GM12878 (cell line): ENCODE data around the gene CTR9. TPM values are rescaled to one million over a fixed set of nuclear protein-coding genes. Genes with fewer than 3 reads are reported as not detected.

Source experiments
- BHLHE40 ChIP-seq, 2 experiments: fragments of 450-650 bp in 1 of 2; IDR thresholded peaks; 2 replicates each; pipeline ENCODE4 v1.6.1; 2011 to 2017; ENCODE audit warnings: low read depth in 2 of 2, borderline replicate concordance in 1 of 2, improper control_type of control experiment in 1 of 2, low read length in 1 of 2, mild to moderate bottlenecking in 1 of 2
- BRCA1 ChIP-seq: IDR thresholded peaks from 2 replicates; pipeline ENCODE4 v1.6.1; 2011; ENCODE audit warnings: low read depth, low read length, improper control_type of control experiment
- DPF2 ChIP-seq: fragments of 450-650 bp; IDR thresholded peaks from 2 replicates; pipeline ENCODE4 v1.6.1; 2017; ENCODE audit warnings: mild to moderate bottlenecking
- FOXM1 ChIP-seq: IDR thresholded peaks from 2 replicates; pipeline ENCODE4 v1.6.1; 2012; ENCODE audit warnings: low read depth, mild to moderate bottlenecking, inconsistent platforms, low read length, moderate library complexity
- LARP7 ChIP-seq: fragments of 450-650 bp; IDR thresholded peaks from 2 replicates; pipeline ENCODE4 v1.6.1; 2017; ENCODE audit warnings: mild to moderate bottlenecking
- MTA2 ChIP-seq: fragments of 450-650 bp; IDR thresholded peaks from 2 replicates; pipeline ENCODE4 v1.6.1; 2016; ENCODE audit warnings: low read depth, mild to moderate bottlenecking, moderate library complexity
- NFYA ChIP-seq: IDR thresholded peaks from 2 replicates; pipeline ENCODE4 v1.6.1; 2011; ENCODE audit warnings: low read depth, mild to moderate bottlenecking, low read length, improper control_type of control experiment, borderline replicate concordance
- NR2F1 ChIP-seq: fragments of 450-650 bp; conservative IDR thresholded peaks from 2 replicates; pipeline ENCODE4 v1.6.1; 2017; ENCODE audit warnings: mild to moderate bottlenecking
- POLR2A ChIP-seq: IDR thresholded peaks from 2 replicates; pipeline ENCODE4 v1.6.1; 2011; ENCODE audit warnings: low read depth, mild to moderate bottlenecking, low read length
- RAD51 ChIP-seq: fragments of 450-650 bp; IDR thresholded peaks from 2 replicates; pipeline ENCODE4 v1.6.1; 2016; ENCODE audit warnings: moderate library complexity, mild to moderate bottlenecking, inconsistent platforms
- TCF7 ChIP-seq: IDR thresholded peaks from 2 replicates; pipeline ENCODE4 v1.6.1; 2014; ENCODE audit warnings: antibody characterized with exemption, borderline replicate concordance
- ZNF207 ChIP-seq: fragments of 450-650 bp; IDR thresholded peaks from 2 replicates; pipeline ENCODE4 v1.6.1; 2014; ENCODE audit warnings: antibody characterized with exemption, mild to moderate bottlenecking, borderline replicate concordance
- polyA plus RNA-seq, 11 experiments: library from polyadenylated mRNA; depleted of rRNA in 4 of 11; unstranded in 6 of 11; stranded (reverse) in 5 of 11; fragments of >200 nt; fragmentation: Nextera tagmentation in 4 of 11; fragmentation: Illumina TruSeq in 1 of 11; extraction: Ambion mirVana in 4 of 11; extraction: Trizol in 1 of 11; gene quantifications; 1 replicate in 1 of 11; 2 replicates in 10 of 11; pipeline versions ENCODE4 v1.2.1 to v1.2.3, GENCODE V29; 2011 to 2016; ENCODE audit warnings: inconsistent platforms in 2 of 11, missing spikeins in 2 of 11, low read depth in 1 of 11
- total RNA-seq, 4 experiments: library from RNA; depleted of rRNA in 3 of 4; stranded (reverse); fragments of >200 nt in 3 of 4; fragmentation: Illumina TruSeq in 1 of 4; extraction: Trizol in 1 of 4; gene quantifications; 2 replicates each; pipeline versions ENCODE4 v1.2.1 to v1.2.3, GENCODE V29; 2013 to 2021
- TF ChIP-seq, protein P1 (sequence below): fragments of 450-650 bp; formaldehyde crosslinking; IDR thresholded peaks from 2 replicates; pipeline ENCODE4 v1.5.0; 2022; ENCODE audit warnings: mild to moderate bottlenecking, missing genetic modification characterization
- TF ChIP-seq, protein P2 (sequence below): fragments of 450-650 bp; IDR thresholded peaks from 2 replicates; pipeline ENCODE4 v1.6.1; 2016; ENCODE audit warnings: mild to moderate bottlenecking
- TF ChIP-seq, protein P3 (sequence below): IDR thresholded peaks from 2 replicates; pipeline ENCODE4 v1.6.1; 2012; ENCODE audit warnings: low read depth, low read length, improper control_type of control experiment
- TF ChIP-seq, protein P4 (sequence below), 3 experiments: IDR thresholded peaks in 2 of 3; conservative IDR thresholded peaks in 1 of 3; 2 replicates each; pipeline ENCODE4 v1.5.1; 2011; ENCODE audit warnings: low read depth in 3 of 3, low read length in 3 of 3, mild to moderate bottlenecking in 3 of 3, control low read depth in 2 of 3, moderate library complexity in 2 of 3, inconsistent platforms in 1 of 3, mixed read lengths in 1 of 3; ENCODE audit not compliant: control insufficient read depth in 2 of 3, insufficient read depth in 1 of 3; ENCODE audit errors: extremely low read depth in 1 of 3
- TF ChIP-seq, protein P5 (sequence below): fragments of 150-350 bp; IDR thresholded peaks from 2 replicates; pipeline ENCODE4 v1.6.1; 2016; ENCODE audit warnings: low read depth, low read length

Gene CTR9
- total and polyA plus RNA-seq, 10 of the 15 experiments (the other 5 are each of a cell fraction or from before 2014, with no cell fraction given): 13.9 to 54.9 (median 28.9) TPM

DNA sequence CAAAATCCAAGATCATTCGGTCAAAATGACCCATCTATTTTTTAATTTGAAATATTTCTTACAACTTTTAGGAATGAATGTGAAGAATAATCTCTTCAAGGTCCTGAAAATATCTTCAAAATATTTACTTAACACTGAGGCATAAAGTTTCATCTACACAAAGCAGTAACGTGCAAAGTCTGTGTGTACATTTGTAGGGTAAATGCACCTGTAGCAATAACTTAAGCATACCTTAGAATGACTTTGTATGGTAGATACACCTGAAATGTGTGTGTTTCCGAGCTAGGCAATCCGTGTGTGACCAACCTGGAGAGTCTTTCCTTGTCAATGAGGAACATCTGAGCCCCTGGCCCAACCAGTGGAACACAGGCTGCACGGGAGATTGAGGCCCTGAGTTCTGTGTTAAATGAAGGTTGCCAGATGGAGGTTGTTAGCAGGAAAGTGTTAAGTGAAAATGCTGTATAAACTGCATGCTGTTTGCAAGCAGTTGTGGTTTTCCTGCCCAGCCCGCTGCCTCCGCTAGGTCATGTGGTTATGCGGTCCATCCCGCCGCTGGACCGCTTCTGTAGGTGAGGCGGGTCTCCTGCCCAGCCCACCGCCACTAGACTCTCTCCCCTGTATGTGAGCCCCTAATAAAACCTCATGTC lies 7.6 kb upstream of the CTR9 start (continued):
- TF ChIP-seq, protein P1, sequence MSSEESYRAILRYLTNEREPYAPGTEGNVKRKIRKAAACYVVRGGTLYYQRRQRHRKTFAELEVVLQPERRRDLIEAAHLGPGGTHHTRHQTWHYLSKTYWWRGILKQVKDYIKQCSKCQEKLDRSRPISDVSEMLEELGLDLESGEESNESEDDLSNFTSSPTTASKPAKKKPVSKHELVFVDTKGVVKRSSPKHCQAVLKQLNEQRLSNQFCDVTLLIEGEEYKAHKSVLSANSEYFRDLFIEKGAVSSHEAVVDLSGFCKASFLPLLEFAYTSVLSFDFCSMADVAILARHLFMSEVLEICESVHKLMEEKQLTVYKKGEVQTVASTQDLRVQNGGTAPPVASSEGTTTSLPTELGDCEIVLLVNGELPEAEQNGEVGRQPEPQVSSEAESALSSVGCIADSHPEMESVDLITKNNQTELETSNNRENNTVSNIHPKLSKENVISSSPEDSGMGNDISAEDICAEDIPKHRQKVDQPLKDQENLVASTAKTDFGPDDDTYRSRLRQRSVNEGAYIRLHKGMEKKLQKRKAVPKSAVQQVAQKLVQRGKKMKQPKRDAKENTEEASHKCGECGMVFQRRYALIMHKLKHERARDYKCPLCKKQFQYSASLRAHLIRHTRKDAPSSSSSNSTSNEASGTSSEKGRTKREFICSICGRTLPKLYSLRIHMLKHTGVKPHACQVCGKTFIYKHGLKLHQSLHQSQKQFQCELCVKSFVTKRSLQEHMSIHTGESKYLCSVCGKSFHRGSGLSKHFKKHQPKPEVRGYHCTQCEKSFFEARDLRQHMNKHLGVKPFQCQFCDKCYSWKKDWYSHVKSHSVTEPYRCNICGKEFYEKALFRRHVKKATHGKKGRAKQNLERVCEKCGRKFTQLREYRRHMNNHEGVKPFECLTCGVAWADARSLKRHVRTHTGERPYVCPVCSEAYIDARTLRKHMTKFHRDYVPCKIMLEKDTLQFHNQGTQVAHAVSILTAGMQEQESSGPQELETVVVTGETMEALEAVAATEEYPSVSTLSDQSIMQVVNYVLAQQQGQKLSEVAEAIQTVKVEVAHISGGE: no peak
- TF ChIP-seq TCF7 (no peak), DPF2 (peak; percentile 63; the same call in 1 of the 2 replicates), POLR2A (no peak), BRCA1 (no peak), ZNF207 (no peak), BHLHE40 (IDR thresholded peaks at IDR 0.05; ENCODE audit: borderline replicate concordance in 1 of 2, low read depth in 2 of 2, low read length in 1 of 2) (no peak), FOXM1 (no peak), RAD51 (peak; percentile 64), NFYA (no peak), LARP7 (no peak), NR2F1 (peak; percentile 90), MTA2 (no peak)
- TF ChIP-seq, protein P2, sequence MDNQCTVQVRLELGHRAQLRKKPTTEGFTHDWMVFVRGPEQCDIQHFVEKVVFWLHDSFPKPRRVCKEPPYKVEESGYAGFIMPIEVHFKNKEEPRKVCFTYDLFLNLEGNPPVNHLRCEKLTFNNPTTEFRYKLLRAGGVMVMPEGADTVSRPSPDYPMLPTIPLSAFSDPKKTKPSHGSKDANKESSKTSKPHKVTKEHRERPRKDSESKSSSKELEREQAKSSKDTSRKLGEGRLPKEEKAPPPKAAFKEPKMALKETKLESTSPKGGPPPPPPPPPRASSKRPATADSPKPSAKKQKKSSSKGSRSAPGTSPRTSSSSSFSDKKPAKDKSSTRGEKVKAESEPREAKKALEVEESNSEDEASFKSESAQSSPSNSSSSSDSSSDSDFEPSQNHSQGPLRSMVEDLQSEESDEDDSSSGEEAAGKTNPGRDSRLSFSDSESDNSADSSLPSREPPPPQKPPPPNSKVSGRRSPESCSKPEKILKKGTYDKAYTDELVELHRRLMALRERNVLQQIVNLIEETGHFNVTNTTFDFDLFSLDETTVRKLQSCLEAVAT: peak; percentile 77
- TF ChIP-seq, protein P3, sequence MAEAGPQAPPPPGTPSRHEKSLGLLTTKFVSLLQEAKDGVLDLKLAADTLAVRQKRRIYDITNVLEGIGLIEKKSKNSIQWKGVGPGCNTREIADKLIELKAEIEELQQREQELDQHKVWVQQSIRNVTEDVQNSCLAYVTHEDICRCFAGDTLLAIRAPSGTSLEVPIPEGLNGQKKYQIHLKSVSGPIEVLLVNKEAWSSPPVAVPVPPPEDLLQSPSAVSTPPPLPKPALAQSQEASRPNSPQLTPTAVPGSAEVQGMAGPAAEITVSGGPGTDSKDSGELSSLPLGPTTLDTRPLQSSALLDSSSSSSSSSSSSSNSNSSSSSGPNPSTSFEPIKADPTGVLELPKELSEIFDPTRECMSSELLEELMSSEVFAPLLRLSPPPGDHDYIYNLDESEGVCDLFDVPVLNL: no peak
- TF ChIP-seq, protein P4, sequence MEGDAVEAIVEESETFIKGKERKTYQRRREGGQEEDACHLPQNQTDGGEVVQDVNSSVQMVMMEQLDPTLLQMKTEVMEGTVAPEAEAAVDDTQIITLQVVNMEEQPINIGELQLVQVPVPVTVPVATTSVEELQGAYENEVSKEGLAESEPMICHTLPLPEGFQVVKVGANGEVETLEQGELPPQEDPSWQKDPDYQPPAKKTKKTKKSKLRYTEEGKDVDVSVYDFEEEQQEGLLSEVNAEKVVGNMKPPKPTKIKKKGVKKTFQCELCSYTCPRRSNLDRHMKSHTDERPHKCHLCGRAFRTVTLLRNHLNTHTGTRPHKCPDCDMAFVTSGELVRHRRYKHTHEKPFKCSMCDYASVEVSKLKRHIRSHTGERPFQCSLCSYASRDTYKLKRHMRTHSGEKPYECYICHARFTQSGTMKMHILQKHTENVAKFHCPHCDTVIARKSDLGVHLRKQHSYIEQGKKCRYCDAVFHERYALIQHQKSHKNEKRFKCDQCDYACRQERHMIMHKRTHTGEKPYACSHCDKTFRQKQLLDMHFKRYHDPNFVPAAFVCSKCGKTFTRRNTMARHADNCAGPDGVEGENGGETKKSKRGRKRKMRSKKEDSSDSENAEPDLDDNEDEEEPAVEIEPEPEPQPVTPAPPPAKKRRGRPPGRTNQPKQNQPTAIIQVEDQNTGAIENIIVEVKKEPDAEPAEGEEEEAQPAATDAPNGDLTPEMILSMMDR (IDR thresholded peaks at IDR 0.05 in 2 of 3, conservative IDR thresholded peaks at IDR 0.05 in 1 of 3; ENCODE audit: control insufficient read depth in 2 of 3, extremely low read depth in 1 of 3, insufficient read depth in 1 of 3, low read depth in 3 of 3, low read length in 3 of 3): no peak
- TF ChIP-seq, protein P5, sequence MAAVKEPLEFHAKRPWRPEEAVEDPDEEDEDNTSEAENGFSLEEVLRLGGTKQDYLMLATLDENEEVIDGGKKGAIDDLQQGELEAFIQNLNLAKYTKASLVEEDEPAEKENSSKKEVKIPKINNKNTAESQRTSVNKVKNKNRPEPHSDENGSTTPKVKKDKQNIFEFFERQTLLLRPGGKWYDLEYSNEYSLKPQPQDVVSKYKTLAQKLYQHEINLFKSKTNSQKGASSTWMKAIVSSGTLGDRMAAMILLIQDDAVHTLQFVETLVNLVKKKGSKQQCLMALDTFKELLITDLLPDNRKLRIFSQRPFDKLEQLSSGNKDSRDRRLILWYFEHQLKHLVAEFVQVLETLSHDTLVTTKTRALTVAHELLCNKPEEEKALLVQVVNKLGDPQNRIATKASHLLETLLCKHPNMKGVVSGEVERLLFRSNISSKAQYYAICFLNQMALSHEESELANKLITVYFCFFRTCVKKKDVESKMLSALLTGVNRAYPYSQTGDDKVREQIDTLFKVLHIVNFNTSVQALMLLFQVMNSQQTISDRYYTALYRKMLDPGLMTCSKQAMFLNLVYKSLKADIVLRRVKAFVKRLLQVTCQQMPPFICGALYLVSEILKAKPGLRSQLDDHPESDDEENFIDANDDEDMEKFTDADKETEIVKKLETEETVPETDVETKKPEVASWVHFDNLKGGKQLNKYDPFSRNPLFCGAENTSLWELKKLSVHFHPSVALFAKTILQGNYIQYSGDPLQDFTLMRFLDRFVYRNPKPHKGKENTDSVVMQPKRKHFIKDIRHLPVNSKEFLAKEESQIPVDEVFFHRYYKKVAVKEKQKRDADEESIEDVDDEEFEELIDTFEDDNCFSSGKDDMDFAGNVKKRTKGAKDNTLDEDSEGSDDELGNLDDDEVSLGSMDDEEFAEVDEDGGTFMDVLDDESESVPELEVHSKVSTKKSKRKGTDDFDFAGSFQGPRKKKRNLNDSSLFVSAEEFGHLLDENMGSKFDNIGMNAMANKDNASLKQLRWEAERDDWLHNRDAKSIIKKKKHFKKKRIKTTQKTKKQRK: no peak
